Thymus (tissue), 11 donors: ENCODE measurements around the gene PLP1. TPM values are rescaled to one million over a fixed set of nuclear protein-coding genes. Genes with fewer than 3 reads are reported as not detected.

Experiments
- DNase-seq, 9 donors: peaks; one replicate each; pipeline ENCODE4 v3.0.0-alpha.2; 2013; ENCODE audit warnings: low spot score in 9 of 9, low read depth in 6 of 9, missing footprints in 1 of 9
- H3K27ac ChIP-seq, 2 donors: one replicate each; pipeline ENCODE4 v1.5.1; 2013; ENCODE audit warnings: control low read depth in 1 of 2, low read depth in 1 of 2, low read length in 1 of 2, mild to moderate bottlenecking in 1 of 2, moderate library complexity in 1 of 2
- H3K27me3 ChIP-seq, 2 donors: one replicate each; pipeline ENCODE4 v1.5.1; 2013; ENCODE audit warnings: low read length in 1 of 2; ENCODE audit not compliant: control insufficient read depth in 2 of 2, insufficient read depth in 1 of 2
- H3K36me3 ChIP-seq, 2 donors: one replicate each; pipeline ENCODE4 v1.5.1; 2013; ENCODE audit warnings: low read length in 1 of 2, mild to moderate bottlenecking in 1 of 2, moderate library complexity in 1 of 2; ENCODE audit not compliant: control insufficient read depth in 2 of 2, insufficient read depth in 2 of 2
- H3K4me1 ChIP-seq, 2 donors: one replicate each; pipeline ENCODE4 v1.5.1; 2013; ENCODE audit warnings: low read length in 2 of 2; ENCODE audit not compliant: control insufficient read depth in 2 of 2, insufficient read depth in 2 of 2
- H3K4me3 ChIP-seq, 2 donors: one replicate each; pipeline ENCODE4 v1.5.1; 2013; ENCODE audit warnings: low read length in 2 of 2, control low read depth in 1 of 2, mild to moderate bottlenecking in 1 of 2
- H3K9me3 ChIP-seq, 2 donors: one replicate each; pipeline ENCODE4 v1.5.1; 2013; ENCODE audit warnings: low read length in 1 of 2, mild to moderate bottlenecking in 1 of 2; ENCODE audit not compliant: control insufficient read depth in 2 of 2, insufficient read depth in 1 of 2
- WGBS: extraction: QIAGEN DNeasy Blood & Tissue Kit; methylation state at CpG from one replicate; pipeline ENCODE4 v1.1.7; 2013; 5-methylcytosine and 5-hydroxymethylcytosine counted together
- polyA plus RNA-seq: library from polyadenylated mRNA; stranded (reverse); fragments of 200-250 nt; gene quantifications from one replicate; pipeline ENCODE4 v1.2.3, GENCODE V29; 2013
- total RNA-seq: library from RNA; stranded (reverse); fragments of 120-200 nt; gene quantifications from one replicate; pipeline ENCODE4 v1.2.4, GENCODE V29; 2013
- donor health status: healthy.

PLP1 gene
- total and polyA plus RNA-seq, 2 donors: 4.2 to 9.6 TPM

DNA sequence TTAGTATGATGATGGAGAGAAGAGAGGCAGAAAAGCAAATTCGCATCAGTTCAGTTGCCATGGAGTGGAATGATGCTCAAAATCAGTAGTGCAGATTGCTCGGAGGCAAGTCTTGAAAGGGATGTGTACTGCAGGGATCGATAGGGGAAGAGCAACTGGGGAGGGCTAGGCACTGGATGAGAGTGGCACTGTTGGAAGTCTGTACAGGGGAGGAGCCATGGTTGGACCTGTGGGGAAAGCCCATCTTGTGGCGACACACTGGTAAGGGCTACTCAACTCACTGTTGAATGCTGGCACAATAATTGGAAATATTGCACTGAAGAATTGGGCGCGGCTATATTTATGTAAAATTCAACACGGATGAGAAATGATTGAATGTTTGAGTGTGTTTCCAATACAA, 54.2 kb downstream of the PLP1 start:
- 90% methylated on average over 7 of the region's 7 CpGs for WGBS
- H3K27me3 ChIP-seq: peaks cover 0 to 12% of the 10 kb centered on the region in 2 donors
- H3K4me1 ChIP-seq: peaks cover 0 to 2% of the 10 kb centered on the region in 2 donors
- H3K27ac ChIP-seq: no peak overlapping the region
- no peak overlapping the region for H3K4me3 ChIP-seq
- H3K36me3 ChIP-seq: no peaks in the 10 kb centered on the region
- no peaks in the 10 kb centered on the region for H3K9me3 ChIP-seq
- DNase-seq: no peak

DNA sequence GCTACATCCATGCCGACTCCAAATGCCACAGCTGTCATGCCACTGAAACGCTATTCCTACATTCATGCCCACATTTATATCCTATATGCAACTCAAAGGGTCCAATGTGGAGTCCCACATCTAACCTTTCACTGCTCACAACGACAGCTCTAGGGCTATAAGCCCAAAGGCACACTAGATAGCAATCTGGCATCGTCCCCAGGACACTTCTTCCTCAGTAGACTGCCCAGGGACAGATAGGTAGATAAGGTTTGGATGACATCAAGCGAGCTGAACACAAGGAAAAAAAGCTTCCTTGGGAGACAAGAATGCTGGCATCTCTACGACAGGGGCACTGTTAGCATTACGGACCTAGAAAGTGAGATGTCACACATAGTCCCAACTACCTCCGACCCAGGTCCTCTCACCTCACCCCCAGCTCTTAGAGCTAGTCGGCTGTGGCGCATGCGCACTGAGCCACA, 54.7 kb downstream of the PLP1 start:
- Histone ChIP-seq H3K4me3 (peak overlapping the region; percentile 65 to 67), H3K4me1 (peaks cover 0 to 2% of the 10 kb centered on the region in 2 donors), H3K27ac (no peak overlapping the region), H3K27me3 (peaks cover 0 to 12% of the 10 kb centered on the region in 2 donors), H3K9me3 (no peaks in the 10 kb centered on the region), H3K36me3 (no peaks in the 10 kb centered on the region)
- DNase-seq: peak in 2 of 9 donors; percentile 2 to 54
- 33% methylated on average over 11 of the region's 11 CpGs for WGBS

DNA sequence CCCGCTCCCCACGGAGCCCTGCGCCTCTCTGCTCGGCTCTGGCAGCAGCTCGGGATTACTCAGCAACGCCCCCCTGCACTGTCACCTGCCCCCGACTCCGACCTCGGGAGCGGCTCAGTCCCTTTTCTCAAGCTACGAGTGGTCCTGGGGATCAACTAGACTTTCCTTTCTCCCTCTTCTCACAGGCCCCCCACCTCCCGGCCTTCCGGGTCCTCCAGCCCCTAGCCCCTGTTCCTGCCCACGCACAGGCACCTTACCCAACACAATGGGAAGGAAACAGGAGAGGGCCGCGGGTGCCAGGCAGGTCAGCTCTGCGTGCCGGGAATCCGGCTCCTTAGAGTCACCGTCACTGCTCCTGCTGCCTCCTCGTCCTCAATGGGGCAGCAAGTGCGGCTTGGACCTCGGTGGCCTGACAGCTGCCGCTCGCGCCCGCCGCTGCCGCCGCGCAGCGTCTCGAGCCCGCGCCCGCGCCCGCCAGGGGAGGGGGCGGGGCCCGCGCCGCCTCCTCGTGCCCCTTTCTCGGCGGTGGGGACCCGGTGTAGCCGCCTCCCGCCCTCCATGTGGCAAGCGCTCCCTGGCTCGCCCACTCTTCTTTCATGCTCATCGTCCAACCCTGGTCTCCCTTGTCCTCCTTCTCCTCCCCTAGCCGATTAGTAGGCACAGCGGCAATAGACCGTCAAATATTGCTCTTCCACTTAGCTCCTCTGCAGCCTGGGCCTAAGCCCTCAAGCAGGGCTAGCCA, 55.3 kb downstream of the PLP1 start, which contains the start of gene RAB9B:
Gene RAB9B, minus strand, starts transcription at position 455 of the 742 bp plus-strand sequence. CDS start 6,473 bp downstream, outside the sequence.
- Histone ChIP-seq H3K4me1 (peaks cover 0 to 2% of the 10 kb centered on the region in 2 donors), H3K36me3 (no peaks in the 10 kb centered on the region), H3K9me3 (no peaks in the 10 kb centered on the region), H3K27me3 (peaks cover 0 to 12% of the 10 kb centered on the region in 2 donors), H3K4me3 (peak within 1 kb of the TSS; percentile 65 to 67), H3K27ac (no peak within 1 kb of the TSS)
- peak in 8 of 9 donors; percentile 43 to 80 (median 58) for DNase-seq
- WGBS: 1% methylated on average over 53 of the region's 54 CpGs

- 94% methylated on average over 1 of the region's 1 CpG for WGBS
- Histone ChIP-seq H3K27me3 (no peaks in the 10 kb centered on the region), H3K27ac (no peak overlapping the region), H3K36me3 (no peaks in the 10 kb centered on the region), H3K4me3 (no peak overlapping the region), H3K9me3 (no peaks in the 10 kb centered on the region), H3K4me1 (no peaks in the 10 kb centered on the region)
- no peak for DNase-seq
Observed at GRCh38 chrX:103839404-103839803, 62.8 kb downstream of the PLP1 start.

Other genes with a start within 250 kb of the PLP1 start
- 27.2 TPM for gene TCEAL4, start 191.3 kb upstream of the PLP1 start, total RNA-seq
- 200 TPM for gene TCEAL4, start 191.3 kb upstream of the PLP1 start, polyA plus RNA-seq
- 5.5 TPM for gene TCEAL3, start 168.9 kb upstream of the PLP1 start, total RNA-seq
- 25.9 TPM for gene TCEAL3, start 168.9 kb upstream of the PLP1 start, polyA plus RNA-seq
- gene TCEAL1, start 147.9 kb upstream of the PLP1 start, total RNA-seq: 14.9 TPM
- gene TCEAL1, start 147.9 kb upstream of the PLP1 start, polyA plus RNA-seq: 55.7 TPM
- gene MORF4L2, start 90.1 kb upstream of the PLP1 start, total RNA-seq: 183 TPM
- 223 TPM for gene MORF4L2, start 90.1 kb upstream of the PLP1 start, polyA plus RNA-seq
- 0.19 TPM for gene TMEM31, start 65.9 kb upstream of the PLP1 start, total RNA-seq
- 0.37 TPM for gene TMEM31, start 65.9 kb upstream of the PLP1 start, polyA plus RNA-seq
- 1.5 TPM for gene RAB9B, start 55.4 kb downstream of the PLP1 start, total RNA-seq
- 1.3 TPM for gene RAB9B, start 55.4 kb downstream of the PLP1 start, polyA plus RNA-seq
- 9.1 TPM for gene TMSB15B, start 185.8 kb downstream of the PLP1 start, total RNA-seq
- gene TMSB15B, start 185.8 kb downstream of the PLP1 start, polyA plus RNA-seq: 10.9 TPM
- not detected for gene H2BW1, start 236.9 kb downstream of the PLP1 start, total RNA-seq
- gene H2BW1, start 236.9 kb downstream of the PLP1 start, polyA plus RNA-seq: not detected